MM.1S (cell line): Measurements from ENCODE around the gene DDHD1.
A peak's percentile ranks its signal among the peaks of the same experiment; 100 is the strongest.

Source experiments
- DNase-seq: peaks from one replicate; pipeline ENCODE4 v3.0.0-alpha.2; 2015
- H2AFZ ChIP-seq: fragments of 300-600 bp; sonication (generic); 2 replicates; pipeline ENCODE4 v1.6.0; 2016; ENCODE audit warnings: antibody characterized with exemption, low read length
- H3F3A ChIP-seq: fragments of 300-600 bp; sonication (generic); 2 replicates; pipeline ENCODE4 v1.6.1; 2016; ENCODE audit warnings: mild to moderate bottlenecking, antibody characterized with exemption, low read length, moderate library complexity, mixed read lengths; ENCODE audit not compliant: insufficient read depth
- H3K27ac ChIP-seq: fragments of 300-600 bp; sonication (generic); 2 replicates; pipeline ENCODE4 v1.5.1; 2016; ENCODE audit warnings: mild to moderate bottlenecking, low read length
- H3K27me3 ChIP-seq: fragments of 300-600 bp; sonication (generic); replicated peaks from 2 replicates; pipeline ENCODE4 v1.6.0; 2016; ENCODE audit warnings: low read length; ENCODE audit not compliant: insufficient read depth
- H3K36me3 ChIP-seq: fragments of 300-600 bp; sonication (generic); replicated peaks from 2 replicates; pipeline ENCODE4 v1.6.1; 2016; ENCODE audit warnings: mild to moderate bottlenecking, low read length, mixed read lengths; ENCODE audit not compliant: insufficient read depth
- H3K4me1 ChIP-seq: fragments of 300-600 bp; sonication (generic); 2 replicates; pipeline ENCODE4 v1.6.1; 2016; ENCODE audit warnings: low read length, mixed read lengths
- H3K4me2 ChIP-seq: fragments of 300-600 bp; sonication (generic); 2 replicates; pipeline ENCODE4 v1.6.0; 2016; ENCODE audit warnings: low read depth, low read length
- H3K4me3 ChIP-seq: fragments of 300-600 bp; sonication (generic); 2 replicates; pipeline ENCODE4 v1.5.1; 2016; ENCODE audit warnings: low read length, mixed read lengths
- H3K79me2 ChIP-seq: fragments of 300-600 bp; sonication (generic); 2 replicates; pipeline ENCODE4 v1.6.1; 2016; ENCODE audit warnings: mixed run types, low read length, mixed read lengths
- H3K9ac ChIP-seq: fragments of 300-600 bp; sonication (generic); 2 replicates; pipeline ENCODE4 v1.6.1; 2016; ENCODE audit warnings: low read length, mixed read lengths
- H3K9me2 ChIP-seq: fragments of 300-600 bp; sonication (generic); replicated peaks from 2 replicates; pipeline ENCODE4 v1.6.1; 2016; ENCODE audit warnings: mild to moderate bottlenecking, low read length, mixed read lengths; ENCODE audit not compliant: insufficient read depth
- H3K9me3 ChIP-seq: fragments of 300-600 bp; sonication (generic); replicated peaks from 2 replicates; pipeline ENCODE4 v1.6.1; 2016; ENCODE audit warnings: mild to moderate bottlenecking, low read length, mixed read lengths; ENCODE audit not compliant: insufficient read depth
- H4K20me1 ChIP-seq: fragments of 300-600 bp; sonication (generic); 2 replicates; pipeline ENCODE4 v1.6.1; 2016; ENCODE audit warnings: mild to moderate bottlenecking, low read length, moderate library complexity, mixed read lengths; ENCODE audit not compliant: insufficient read depth
- EZH2 ChIP-seq: fragments of 300-600 bp; sonication (generic); optimal IDR thresholded peaks from 2 replicates; pipeline ENCODE3; 2017; ENCODE audit warnings: low read depth, mild to moderate bottlenecking, antibody characterized with exemption, low read length, mixed read lengths
- EZH2phosphoT487 ChIP-seq: fragments of 300-600 bp; sonication (generic); IDR thresholded peaks from 2 replicates; pipeline ENCODE4 v1.6.1; 2018; ENCODE audit warnings: antibody characterized with exemption, low read length
- TF ChIP-seq, protein P1 (sequence below): fragments of 300-600 bp; sonication (generic); IDR thresholded peaks from 2 replicates; pipeline ENCODE4 v1.5.1; 2016; ENCODE audit warnings: antibody characterized with exemption, low read length, mixed read lengths

The DDHD1 gene

DNA sequence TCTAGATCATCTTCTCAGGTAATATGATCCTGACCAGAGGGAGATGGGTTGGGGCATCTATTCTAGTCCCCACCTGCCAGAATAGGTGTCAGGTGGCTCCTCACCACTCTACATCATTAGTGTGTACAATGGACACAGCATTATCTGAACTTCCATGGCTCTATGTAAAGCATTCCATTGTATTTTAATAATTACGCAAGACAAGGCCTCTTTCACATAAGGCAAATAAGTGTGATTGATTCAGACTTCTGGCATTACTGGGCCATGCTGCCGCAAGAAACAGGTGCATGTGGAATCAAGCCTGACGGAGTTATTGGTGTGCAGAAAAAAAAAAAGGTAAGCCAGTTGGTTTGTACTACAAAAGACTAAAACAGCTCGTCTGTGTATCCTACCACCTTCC is 3.1 kb upstream of the DDHD1 start:
- Histone ChIP-seq H3K4me2 (no peak overlapping the region), H4K20me1 (no peaks in the 10 kb centered on the region), H3K9ac (no peak overlapping the region), H3K4me1 (no peaks in the 10 kb centered on the region), H3K27me3 (no peaks in the 10 kb centered on the region), H3K9me3 (no peaks in the 10 kb centered on the region), H3K27ac (no peak overlapping the region), H3K79me2 (peaks cover 14% of the 10 kb centered on the region), H3K36me3 (no peaks in the 10 kb centered on the region), H3K4me3 (no peak overlapping the region), H2AFZ (no peak overlapping the region), H3F3A (peaks cover 11% of the 10 kb centered on the region), H3K9me2 (no peaks in the 10 kb centered on the region)
- no peak for DNase-seq
- TF ChIP-seq, protein P1, sequence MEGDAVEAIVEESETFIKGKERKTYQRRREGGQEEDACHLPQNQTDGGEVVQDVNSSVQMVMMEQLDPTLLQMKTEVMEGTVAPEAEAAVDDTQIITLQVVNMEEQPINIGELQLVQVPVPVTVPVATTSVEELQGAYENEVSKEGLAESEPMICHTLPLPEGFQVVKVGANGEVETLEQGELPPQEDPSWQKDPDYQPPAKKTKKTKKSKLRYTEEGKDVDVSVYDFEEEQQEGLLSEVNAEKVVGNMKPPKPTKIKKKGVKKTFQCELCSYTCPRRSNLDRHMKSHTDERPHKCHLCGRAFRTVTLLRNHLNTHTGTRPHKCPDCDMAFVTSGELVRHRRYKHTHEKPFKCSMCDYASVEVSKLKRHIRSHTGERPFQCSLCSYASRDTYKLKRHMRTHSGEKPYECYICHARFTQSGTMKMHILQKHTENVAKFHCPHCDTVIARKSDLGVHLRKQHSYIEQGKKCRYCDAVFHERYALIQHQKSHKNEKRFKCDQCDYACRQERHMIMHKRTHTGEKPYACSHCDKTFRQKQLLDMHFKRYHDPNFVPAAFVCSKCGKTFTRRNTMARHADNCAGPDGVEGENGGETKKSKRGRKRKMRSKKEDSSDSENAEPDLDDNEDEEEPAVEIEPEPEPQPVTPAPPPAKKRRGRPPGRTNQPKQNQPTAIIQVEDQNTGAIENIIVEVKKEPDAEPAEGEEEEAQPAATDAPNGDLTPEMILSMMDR = no peak
- TF ChIP-seq EZH2 = no peak
- TF ChIP-seq EZH2phosphoT487 = no peak

DNA sequence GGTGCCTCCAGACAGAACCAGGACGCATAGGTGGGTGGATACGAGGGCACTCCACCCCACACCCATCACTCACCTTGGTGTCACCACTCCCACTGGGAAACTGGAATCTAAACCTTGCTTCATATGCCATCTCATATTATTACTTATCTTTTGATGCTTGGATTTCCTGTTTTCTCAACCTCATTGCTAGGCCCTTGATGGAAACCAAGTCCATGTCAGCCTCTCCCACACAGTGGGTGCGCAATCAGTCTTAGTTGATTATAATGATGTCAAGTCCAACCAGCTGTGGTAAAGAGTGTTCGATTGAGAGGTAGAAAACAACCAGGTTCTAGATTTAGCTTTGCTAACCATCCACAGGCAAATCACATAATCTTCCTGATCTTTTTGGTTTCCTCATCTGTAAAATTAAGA is 584 bp upstream of the DDHD1 start:
- no peak for DNase-seq
- Histone ChIP-seq H3K9me3 (no peaks in the 10 kb centered on the region), H3K9ac (no peak overlapping the region; the same call in 1 of the 2 replicates), H2AFZ (peak overlapping the region; percentile 83), H3K4me1 (peaks cover 18% of the 10 kb centered on the region), H3K9me2 (no peaks in the 10 kb centered on the region), H3K36me3 (no peaks in the 10 kb centered on the region), H3K27ac (peak overlapping the region; percentile 62), H3K27me3 (no peaks in the 10 kb centered on the region), H3K4me2 (peak overlapping the region; percentile 68; the same call in 1 of the 2 replicates), H3K4me3 (peak overlapping the region; percentile 39; the same call in 1 of the 2 replicates), H3F3A (peaks cover 11% of the 10 kb centered on the region), H3K79me2 (peaks cover 39% of the 10 kb centered on the region), H4K20me1 (no peaks in the 10 kb centered on the region)
- no peak for TF ChIP-seq EZH2
- TF ChIP-seq, protein P1 = no peak
- no peak for TF ChIP-seq EZH2phosphoT487

DNA sequence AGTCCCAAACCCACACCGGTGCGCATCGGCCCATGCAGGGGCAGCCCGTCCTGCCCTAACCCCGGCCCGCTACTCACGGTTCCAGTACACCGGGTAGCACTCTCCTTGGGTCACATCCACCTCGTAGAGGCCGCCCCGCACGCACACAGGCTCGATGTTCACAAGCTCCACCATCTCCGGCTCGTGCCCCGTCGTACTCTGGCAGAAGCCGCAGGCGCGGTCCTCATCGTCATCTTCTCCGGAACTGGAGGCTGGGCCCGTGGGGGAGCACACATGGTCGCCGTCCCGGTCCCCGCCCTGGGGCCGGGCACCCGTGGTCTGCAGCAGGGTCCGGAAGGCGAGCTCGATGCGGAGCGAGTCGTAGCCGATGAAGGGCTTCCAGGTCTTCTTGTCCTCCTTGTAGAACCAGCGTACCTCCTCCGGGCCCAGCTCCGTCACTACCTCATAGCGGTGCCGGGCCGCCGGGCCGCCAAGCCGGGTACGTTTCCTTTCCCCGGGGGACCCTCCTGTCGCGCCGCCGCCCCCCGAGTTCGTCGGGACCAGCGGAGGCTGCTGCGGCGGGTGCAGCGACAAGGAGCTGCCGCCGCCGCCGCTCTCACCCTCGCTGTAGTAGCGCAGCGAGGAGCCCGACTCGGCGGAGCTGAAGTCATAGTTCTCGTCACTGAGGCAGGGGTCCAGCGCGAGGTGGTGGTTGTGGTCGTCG is 788 bp downstream of the DDHD1 start:
- Histone ChIP-seq H3K9me3 (no peaks in the 10 kb centered on the region), H3F3A (peaks cover 11% of the 10 kb centered on the region), H2AFZ (peak overlapping the region; percentile 56), H3K9ac (peak overlapping the region; percentile 72), H3K4me3 (peak overlapping the region; percentile 82), H3K36me3 (no peaks in the 10 kb centered on the region), H3K79me2 (peaks cover 53% of the 10 kb centered on the region), H3K9me2 (no peaks in the 10 kb centered on the region), H3K27ac (peak overlapping the region; percentile 57; the same call in 1 of the 2 replicates), H4K20me1 (no peaks in the 10 kb centered on the region), H3K4me2 (peak overlapping the region; percentile 79; the same call in 1 of the 2 replicates), H3K27me3 (no peaks in the 10 kb centered on the region), H3K4me1 (peaks cover 27% of the 10 kb centered on the region)
- no peak for TF ChIP-seq EZH2phosphoT487
- TF ChIP-seq, protein P1 = no peak
- no peak for TF ChIP-seq EZH2
- DNase-seq = peak; percentile 35
